Muscle of leg (tissue), 16 donors: ENCODE measurements around the gene HRC. TPM values are rescaled to one million over a fixed set of nuclear protein-coding genes. Genes with fewer than 3 reads are reported as not detected.

Experiments
- DNase-seq: peaks from one replicate; pipeline ENCODE4 v3.0.0; 2013
- H3K27ac ChIP-seq: one replicate; pipeline ENCODE4 v1.5.1; 2013; ENCODE audit warnings: mild to moderate bottlenecking, low read length, control low read depth
- H3K27me3 ChIP-seq: one replicate; pipeline ENCODE4 v1.6.1; 2013; ENCODE audit warnings: low read length; ENCODE audit not compliant: control insufficient read depth, insufficient read depth
- H3K36me3 ChIP-seq: one replicate; pipeline ENCODE4 v1.6.1; 2013; ENCODE audit warnings: low read length; ENCODE audit not compliant: control insufficient read depth, insufficient read depth
- H3K4me1 ChIP-seq: one replicate; pipeline ENCODE4 v1.6.1; 2013; ENCODE audit warnings: low read length; ENCODE audit not compliant: control insufficient read depth, insufficient read depth
- H3K4me3 ChIP-seq: one replicate; pipeline ENCODE4 v1.5.1; 2013; ENCODE audit warnings: low read length, control low read depth
- H3K9me3 ChIP-seq: replicated peaks from 2 replicates; pipeline ENCODE4 v1.6.1; 2013; ENCODE audit warnings: low read depth, low read length; ENCODE audit not compliant: control insufficient read depth
- WGBS: methylation state at CpG from one replicate; pipeline ENCODE4 v1.1.5; 2013; ENCODE audit warnings: missing lambda C conversion rate; ENCODE audit not compliant: insufficient coverage; 5-methylcytosine and 5-hydroxymethylcytosine counted together
- long read RNA-seq, 11 donors: transcript quantifications; one replicate each; lab custom pipeline, GENCODE V29; 2026
- polyA plus RNA-seq, 8 donors: library from polyadenylated mRNA; unstranded; fragments of 120-200 nt; gene quantifications; one replicate each; pipeline versions ENCODE4 v1.2.1 to v1.2.3, GENCODE V29; 2013; ENCODE audit warnings: inconsistent platforms in 1 of 8, low replicate concordance in 1 of 8; ENCODE audit not compliant: insufficient read length in 8 of 8, insufficient read depth in 1 of 8
- total RNA-seq: library from RNA; stranded (reverse); fragments of 120-200 nt; gene quantifications from one replicate; pipeline ENCODE4 v1.2.4, GENCODE V29; 2013

Gene HRC
- total RNA-seq (105 TPM), polyA plus RNA-seq (100 to 1,000 TPM; 106 to 172 (median 135) TPM)
- long read RNA-seq, donor 1, transcript HRC-201 (6 exons, 2,385 nt) = major isoform, 10 of 10 reads
- long read RNA-seq, donor 1, partial matches to known transcripts = 0 of 10 reads
- long read RNA-seq, donor 1, other reads (novel, unspliced or antisense) = 0 of 10 reads
- long read RNA-seq, donor 2, partial matches to known transcripts = 0 of 1 reads
- long read RNA-seq, donor 2, other reads (novel, unspliced or antisense) = 0 of 1 reads
- long read RNA-seq, donor 3, transcript HRC-201 (6 exons, 2,385 nt) = major isoform, 33 of 35 reads
- long read RNA-seq, donor 3, partial matches to known transcripts = 0 of 35 reads
- long read RNA-seq, donor 3, other reads (novel, unspliced or antisense) = 0 of 35 reads
- long read RNA-seq, donor 4, transcript HRC-201 (6 exons, 2,385 nt) = major isoform, 12 of 12 reads
- long read RNA-seq, donor 4, partial matches to known transcripts = 0 of 12 reads
- long read RNA-seq, donor 4, other reads (novel, unspliced or antisense) = 0 of 12 reads
- long read RNA-seq, donor 5, transcript HRC-201 (6 exons, 2,385 nt) = major isoform, 35 of 35 reads
- long read RNA-seq, donor 5, partial matches to known transcripts = 0 of 35 reads
- long read RNA-seq, donor 5, other reads (novel, unspliced or antisense) = 0 of 35 reads
- long read RNA-seq, donor 6, transcript HRC-201 (6 exons, 2,385 nt) = major isoform, 33 of 33 reads
- long read RNA-seq, donor 6, partial matches to known transcripts = 0 of 33 reads
- long read RNA-seq, donor 6, other reads (novel, unspliced or antisense) = 0 of 33 reads
- long read RNA-seq, donor 7, transcript HRC-201 (6 exons, 2,385 nt) = major isoform, 24 of 35 reads
- long read RNA-seq, donor 7, partial matches to known transcripts = 6 of 35 reads
- long read RNA-seq, donor 7, other reads (novel, unspliced or antisense) = 5 of 35 reads
- long read RNA-seq, donor 8, transcript HRC-201 (6 exons, 2,385 nt) = major isoform, 17 of 17 reads
- long read RNA-seq, donor 8, partial matches to known transcripts = 0 of 17 reads
- long read RNA-seq, donor 8, other reads (novel, unspliced or antisense) = 0 of 17 reads
- long read RNA-seq, donor 9, transcript HRC-201 (6 exons, 2,385 nt) = major isoform, 24 of 24 reads
- long read RNA-seq, donor 9, partial matches to known transcripts = 0 of 24 reads
- long read RNA-seq, donor 9, other reads (novel, unspliced or antisense) = 0 of 24 reads
- long read RNA-seq, donor 10, transcript HRC-201 (6 exons, 2,385 nt) = major isoform, 14 of 55 reads
- long read RNA-seq, donor 10, partial matches to known transcripts = 40 of 55 reads
- long read RNA-seq, donor 10, other reads (novel, unspliced or antisense) = 0 of 55 reads
- long read RNA-seq, donor 11, transcript HRC-201 (6 exons, 2,385 nt) = major isoform, 25 of 26 reads
- long read RNA-seq, donor 11, partial matches to known transcripts = 0 of 26 reads
- long read RNA-seq, donor 11, other reads (novel, unspliced or antisense) = 0 of 26 reads

- Histone ChIP-seq H3K4me3 (peak within 1 kb of the TSS; percentile 45), H3K27ac (peak within 1 kb of the TSS; percentile 99), H3K4me1 (peaks cover 59% of the 10 kb centered on the region), H3K27me3 (no peaks in the 10 kb centered on the region), H3K36me3 (peaks cover 3% of the 10 kb centered on the region), H3K9me3 (no peaks in the 10 kb centered on the region)
- 17% methylated on average over 18 of the region's 19 CpGs for WGBS
- peak; percentile 84 for DNase-seq
Observed at GRCh38 chr19:49155005-49155819, at the start of gene HRC. Gene HRC (minus strand): TSS chr19:49155396. CDS start chr19:49155237, 159 bp downstream.

- H3K4me3 ChIP-seq = no peak overlapping the region
- H3K4me1 ChIP-seq = peaks cover 4% of the 10 kb centered on the region
- H3K27me3 ChIP-seq = no peaks in the 10 kb centered on the region
- no peaks in the 10 kb centered on the region for H3K9me3 ChIP-seq
- no peak for DNase-seq
- peaks cover 42% of the 10 kb centered on the region for H3K36me3 ChIP-seq
- H3K27ac ChIP-seq = no peak overlapping the region
- WGBS = 82% methylated on average over 4 of the region's 7 CpGs
Observed at GRCh38 chr19:49201042-49201441, 45.8 kb upstream of the HRC start.

GRCh38 chr19:49200238-49200862, 45.2 kb upstream of the HRC start:
- no peaks in the 10 kb centered on the region for H3K9me3 ChIP-seq
- H3K27ac ChIP-seq = no peak overlapping the region
- 96% methylated on average over 21 of the region's 29 CpGs for WGBS
- no peak for DNase-seq
- H3K27me3 ChIP-seq = no peaks in the 10 kb centered on the region
- peaks cover 4% of the 10 kb centered on the region for H3K4me1 ChIP-seq
- H3K36me3 ChIP-seq = peaks cover 38% of the 10 kb centered on the region
- H3K4me3 ChIP-seq = no peak overlapping the region

GRCh38 chr19:49196527-49197240, 41.5 kb upstream of the HRC start:
- peak; percentile 49 for DNase-seq
- H3K27ac ChIP-seq = peak overlapping the region; percentile 51
- H3K4me3 ChIP-seq = no peak overlapping the region
- H3K27me3 ChIP-seq = no peaks in the 10 kb centered on the region
- 42% methylated on average over 38 of the region's 40 CpGs for WGBS
- peaks cover 32% of the 10 kb centered on the region for H3K36me3 ChIP-seq
- H3K9me3 ChIP-seq = no peaks in the 10 kb centered on the region
- H3K4me1 ChIP-seq = peaks cover 4% of the 10 kb centered on the region

- no peak overlapping the region for H3K4me3 ChIP-seq
- 91% methylated on average over 4 of the region's 4 CpGs for WGBS
Observed at GRCh38 chr19:49194408-49194807, 39.2 kb upstream of the HRC start.

GRCh38 chr19:49193822-49194394, 38.7 kb upstream of the HRC start:
- H3K9me3 ChIP-seq = no peaks in the 10 kb centered on the region
- no peak overlapping the region for H3K27ac ChIP-seq
- 95% methylated on average over 6 of the region's 6 CpGs for WGBS
- no peak for DNase-seq
- peaks cover 44% of the 10 kb centered on the region for H3K36me3 ChIP-seq
- no peak overlapping the region for H3K4me3 ChIP-seq
- H3K27me3 ChIP-seq = no peaks in the 10 kb centered on the region
- peaks cover 4% of the 10 kb centered on the region for H3K4me1 ChIP-seq

More at GRCh38 chr19:49194408-49194807, 39.2 kb upstream of the HRC start:
- no peak for DNase-seq
- Histone ChIP-seq H3K36me3 (peaks cover 39% of the 10 kb centered on the region), H3K9me3 (no peaks in the 10 kb centered on the region), H3K4me1 (peaks cover 4% of the 10 kb centered on the region), H3K27me3 (no peaks in the 10 kb centered on the region), H3K27ac (no peak overlapping the region)

- H3K36me3 ChIP-seq = peaks cover 55% of the 10 kb centered on the region
- no peak for DNase-seq
- no peaks in the 10 kb centered on the region for H3K4me1 ChIP-seq
- no peak overlapping the region for H3K4me3 ChIP-seq
- no peaks in the 10 kb centered on the region for H3K27me3 ChIP-seq
- 100% methylated on average over 3 of the region's 3 CpGs for WGBS
- H3K27ac ChIP-seq = no peak overlapping the region
- no peaks in the 10 kb centered on the region for H3K9me3 ChIP-seq
Observed at GRCh38 chr19:49190781-49191180, 35.6 kb upstream of the HRC start.

GRCh38 chr19:49189259-49189658, 34.1 kb upstream of the HRC start:
- Histone ChIP-seq H3K27ac (no peak overlapping the region), H3K36me3 (peaks cover 59% of the 10 kb centered on the region), H3K4me1 (no peaks in the 10 kb centered on the region), H3K4me3 (no peak overlapping the region), H3K27me3 (no peaks in the 10 kb centered on the region), H3K9me3 (no peaks in the 10 kb centered on the region)
- WGBS = 67% methylated on average over 4 of the region's 5 CpGs
- DNase-seq = no peak
